ENCODE measurements around the gene NUDCD3.

Gene NUDCD3

DNA sequence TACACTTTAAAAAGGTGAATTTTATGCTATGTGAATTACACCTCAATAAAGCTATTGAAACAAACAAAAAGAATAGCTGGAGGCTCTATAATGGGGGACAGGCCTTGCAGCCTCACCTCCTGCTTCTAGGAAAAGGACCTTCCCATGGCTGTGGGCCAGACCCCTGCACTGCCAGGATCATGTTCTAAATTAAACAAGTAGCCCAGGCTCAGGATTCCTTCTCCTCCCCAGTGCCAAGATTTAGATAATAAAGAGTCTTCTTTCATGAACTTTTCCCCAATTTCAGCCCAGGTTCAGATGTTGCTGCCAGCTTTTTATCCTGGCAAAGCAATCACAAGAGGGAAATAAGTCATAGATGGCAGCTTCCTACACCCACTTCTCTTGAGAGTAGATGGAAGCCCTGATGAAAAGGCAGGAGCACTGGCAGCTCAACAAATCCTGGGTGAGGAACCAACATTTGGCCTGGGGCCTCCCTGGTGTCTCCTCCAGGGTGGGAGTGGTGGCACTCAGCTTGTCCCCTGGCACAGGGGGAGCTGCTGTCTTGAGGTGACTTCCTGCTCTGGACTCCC, 142.8 kb downstream of the NUDCD3 start:
- no peak for FAIRE-seq

- FAIRE-seq: no peak
Measured at GRCh38 chr7:44346063-44346462, 144.4 kb downstream of the NUDCD3 start.

DNA sequence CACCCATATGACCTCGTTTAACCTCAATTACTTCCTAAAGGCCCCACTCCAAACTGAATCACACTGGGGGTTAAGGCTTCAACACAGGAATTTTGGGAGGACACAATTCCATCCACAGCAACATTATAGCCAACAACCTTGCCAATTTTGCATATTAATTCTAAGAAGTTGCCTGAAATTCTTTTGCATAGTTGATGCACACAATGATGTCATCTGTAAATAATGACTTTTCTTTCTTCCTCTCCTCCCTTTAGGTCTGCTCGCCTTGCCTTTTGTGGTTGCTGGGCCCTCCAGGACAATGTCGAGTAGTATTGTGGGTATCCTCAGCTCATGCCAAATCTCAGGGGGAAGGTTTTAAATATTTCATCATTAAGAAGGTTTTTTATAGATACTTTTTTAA, 149.1 kb downstream of the NUDCD3 start:
- no peak for FAIRE-seq

DNA sequence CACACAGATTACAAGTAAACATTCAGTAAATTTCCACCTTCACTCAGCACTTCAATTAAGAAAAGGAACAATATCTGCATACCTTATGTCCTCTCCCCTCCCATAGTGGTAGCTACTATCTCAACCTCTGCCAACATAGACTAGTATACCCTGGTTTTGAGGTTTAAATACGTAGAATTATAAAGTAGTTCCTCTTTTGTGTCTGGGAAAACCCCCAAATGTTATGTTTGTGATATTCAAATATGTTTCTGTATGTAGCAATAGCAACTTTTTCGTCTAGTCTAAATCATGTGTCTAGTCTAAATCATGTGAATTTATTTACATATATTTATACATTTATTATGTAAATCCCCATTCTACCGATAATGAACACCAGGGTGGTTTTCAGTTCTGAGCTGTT, 151.9 kb downstream of the NUDCD3 start:
- FAIRE-seq: no peak

- FAIRE-seq: no peak
Measured at GRCh38 chr7:44336491-44336890, 154.0 kb downstream of the NUDCD3 start.

- FAIRE-seq: no peak
Measured at GRCh38 chr7:44335184-44335583, 155.3 kb downstream of the NUDCD3 start.

- FAIRE-seq: no peak
Measured at GRCh38 chr7:44334734-44335097, 155.7 kb downstream of the NUDCD3 start.

- no peak for FAIRE-seq
Measured at GRCh38 chr7:44333911-44334733, 156.3 kb downstream of the NUDCD3 start.

GRCh38 chr7:44331682-44332081, 158.8 kb downstream of the NUDCD3 start:
- no peak for FAIRE-seq

DNA sequence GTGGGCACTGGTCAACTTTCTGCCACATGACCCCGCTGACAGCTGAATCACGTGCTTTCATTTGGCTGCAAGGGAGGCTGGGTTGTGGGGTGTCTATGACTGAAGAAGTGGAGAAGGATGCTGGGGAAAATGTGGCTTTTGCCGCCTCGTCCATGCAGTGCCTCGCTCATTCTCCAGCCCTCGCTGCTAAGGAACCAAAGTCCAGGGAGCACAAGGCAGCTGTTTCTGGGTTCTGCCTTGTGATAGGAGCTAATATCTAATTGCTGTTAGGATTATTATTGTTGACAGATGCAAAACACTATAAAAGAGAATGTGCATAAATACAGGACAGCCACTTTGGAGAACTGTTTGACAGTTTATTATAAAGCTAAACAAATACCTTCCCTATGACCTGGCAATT, 160.1 kb downstream of the NUDCD3 start:
- FAIRE-seq: no peak

GRCh38 chr7:44329888-44330287, 160.6 kb downstream of the NUDCD3 start:
- no peak for FAIRE-seq

Data from G401.6 (cell line).